Tibial nerve (tissue), 4 donors: ENCODE measurements around the gene TASOR2. TPM values are rescaled to one million over a fixed set of nuclear protein-coding genes. Genes with fewer than 3 reads are reported as not detected.

ENCODE experiments used
- DNase-seq, 2 donors: peaks; one replicate each; pipeline ENCODE4 v3.0.0-alpha.2; 2019; ENCODE audit warnings: low spot score in 2 of 2
- H3K27ac ChIP-seq, 4 donors: fragments of 200-600 bp; sonication (generic) in 3 of 4; one replicate each; pipeline ENCODE4 v1.5.1; 2017 to 2019; ENCODE audit warnings: mild to moderate bottlenecking in 1 of 4
- H3K27me3 ChIP-seq, 2 donors: fragments of 200-600 bp; sonication (generic) in 1 of 2; one replicate each; pipeline versions ENCODE4 v1.5.1 to v1.6.0; 2017 to 2019
- H3K36me3 ChIP-seq, 3 donors: fragments of 200-600 bp; sonication (generic); one replicate each; pipeline ENCODE4 v1.5.1; 2018 to 2019
- H3K4me1 ChIP-seq, 4 donors: fragments of 200-600 bp; sonication (generic) in 3 of 4; one replicate each; pipeline ENCODE4 v1.5.1; 2017 to 2019
- H3K4me3 ChIP-seq, 4 donors: fragments of 200-600 bp; sonication (generic) in 3 of 4; one replicate each; pipeline ENCODE4 v1.5.1; 2017 to 2019; ENCODE audit warnings: mild to moderate bottlenecking in 1 of 4, moderate library complexity in 1 of 4
- H3K9me3 ChIP-seq, 4 donors: fragments of 200-600 bp; sonication (generic) in 3 of 4; one replicate each; pipeline ENCODE4 v1.5.1; 2017 to 2019
- EP300 ChIP-seq, 2 donors: sonication (generic); formaldehyde crosslinking; IDR thresholded peaks; one replicate each; pipeline ENCODE4 v1.6.1; 2017; ENCODE audit warnings: antibody characterized with exemption in 2 of 2, mild to moderate bottlenecking in 1 of 2
- POLR2A ChIP-seq, 2 donors: fragments of 450-650 bp; IDR thresholded peaks; one replicate each; pipeline ENCODE4 v1.6.1; 2017; ENCODE audit warnings: antibody characterized with exemption in 2 of 2, mild to moderate bottlenecking in 2 of 2, moderate library complexity in 2 of 2
- WGBS, 2 donors: methylation state at CpG; one replicate each; pipeline ENCODE4 v1.1.5; 2018; 5-methylcytosine and 5-hydroxymethylcytosine counted together
- total RNA-seq, 4 donors: library from RNA; depleted of rRNA; stranded (reverse); fragments of >200 nt; gene quantifications; one replicate each; pipeline ENCODE4 v1.1.0, GENCODE V29; 2016
- TF ChIP-seq, protein P1 (sequence below), 5 experiments: fragments of 200-600 bp in 3 of 5; fragments of 450-650 bp in 2 of 5; sonication (generic) in 3 of 5; IDR thresholded peaks; one replicate each; pipeline ENCODE4 v1.5.1; 2016 to 2019; ENCODE audit warnings: antibody characterized with exemption in 5 of 5, mild to moderate bottlenecking in 3 of 5, moderate library complexity in 2 of 5

Gene TASOR2
- total RNA-seq, 4 donors from 2014 or later = 67.3 to 83.7 (median 79.6) TPM

DNA sequence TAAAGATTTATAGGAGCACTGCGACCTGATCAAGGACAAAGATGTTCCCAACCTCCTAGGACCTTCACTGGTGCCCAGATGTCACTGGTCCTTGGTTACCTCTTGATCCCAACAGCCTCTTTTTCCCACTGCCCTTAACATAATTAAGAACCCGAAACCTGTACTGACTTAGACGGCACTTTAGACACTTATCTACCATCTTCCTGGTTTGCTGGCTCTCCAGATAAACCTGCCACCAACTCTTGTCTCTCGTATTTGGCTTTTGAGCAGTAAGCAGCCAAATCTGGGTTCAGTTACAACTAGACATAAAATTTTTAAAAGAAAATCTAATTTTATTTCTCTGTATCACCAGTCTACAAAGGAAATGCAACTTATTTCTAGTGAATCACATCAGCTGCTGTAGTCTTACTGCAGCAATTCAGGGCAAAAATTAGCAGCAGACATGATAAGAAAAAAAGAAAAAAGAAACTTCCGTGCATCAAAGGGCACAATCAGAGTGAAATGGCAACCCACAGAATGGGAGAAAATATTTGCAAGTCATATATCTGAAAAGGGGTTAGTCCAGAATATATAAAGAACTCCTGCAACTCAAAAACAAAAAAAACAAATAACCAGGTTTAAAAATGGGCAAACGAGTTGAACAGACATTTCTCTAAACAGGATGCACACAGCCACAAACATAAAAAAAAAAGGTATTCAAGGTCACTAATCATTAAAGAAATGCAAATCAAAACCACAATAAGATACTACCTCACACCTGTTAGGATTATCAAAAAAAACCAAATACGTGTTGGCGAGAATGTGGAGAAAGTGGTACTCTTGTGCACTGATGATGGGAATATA is 27.7 kb upstream of the TASOR2 start:
- H3K36me3 ChIP-seq = peaks cover 0 to 17% (median 0%) of the 10 kb centered on the region in 3 donors
- TF ChIP-seq, protein P1, sequence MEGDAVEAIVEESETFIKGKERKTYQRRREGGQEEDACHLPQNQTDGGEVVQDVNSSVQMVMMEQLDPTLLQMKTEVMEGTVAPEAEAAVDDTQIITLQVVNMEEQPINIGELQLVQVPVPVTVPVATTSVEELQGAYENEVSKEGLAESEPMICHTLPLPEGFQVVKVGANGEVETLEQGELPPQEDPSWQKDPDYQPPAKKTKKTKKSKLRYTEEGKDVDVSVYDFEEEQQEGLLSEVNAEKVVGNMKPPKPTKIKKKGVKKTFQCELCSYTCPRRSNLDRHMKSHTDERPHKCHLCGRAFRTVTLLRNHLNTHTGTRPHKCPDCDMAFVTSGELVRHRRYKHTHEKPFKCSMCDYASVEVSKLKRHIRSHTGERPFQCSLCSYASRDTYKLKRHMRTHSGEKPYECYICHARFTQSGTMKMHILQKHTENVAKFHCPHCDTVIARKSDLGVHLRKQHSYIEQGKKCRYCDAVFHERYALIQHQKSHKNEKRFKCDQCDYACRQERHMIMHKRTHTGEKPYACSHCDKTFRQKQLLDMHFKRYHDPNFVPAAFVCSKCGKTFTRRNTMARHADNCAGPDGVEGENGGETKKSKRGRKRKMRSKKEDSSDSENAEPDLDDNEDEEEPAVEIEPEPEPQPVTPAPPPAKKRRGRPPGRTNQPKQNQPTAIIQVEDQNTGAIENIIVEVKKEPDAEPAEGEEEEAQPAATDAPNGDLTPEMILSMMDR (IDR thresholded peaks at IDR 0.05) = no peak
- TF ChIP-seq EP300 (IDR thresholded peaks at IDR 0.05) (no peak), POLR2A (IDR thresholded peaks at IDR 0.05) (no peak)
- H3K9me3 ChIP-seq = no peaks in the 10 kb centered on the region
- no peak overlapping the region for H3K4me3 ChIP-seq
- H3K27me3 ChIP-seq = no peaks in the 10 kb centered on the region
- 90% methylated on average over 8 of the region's 8 CpGs for WGBS, 2 donors
- no peak for DNase-seq
- peaks cover 0 to 43% (median 0%) of the 10 kb centered on the region in 4 donors for H3K4me1 ChIP-seq
- no peak overlapping the region for H3K27ac ChIP-seq

DNA sequence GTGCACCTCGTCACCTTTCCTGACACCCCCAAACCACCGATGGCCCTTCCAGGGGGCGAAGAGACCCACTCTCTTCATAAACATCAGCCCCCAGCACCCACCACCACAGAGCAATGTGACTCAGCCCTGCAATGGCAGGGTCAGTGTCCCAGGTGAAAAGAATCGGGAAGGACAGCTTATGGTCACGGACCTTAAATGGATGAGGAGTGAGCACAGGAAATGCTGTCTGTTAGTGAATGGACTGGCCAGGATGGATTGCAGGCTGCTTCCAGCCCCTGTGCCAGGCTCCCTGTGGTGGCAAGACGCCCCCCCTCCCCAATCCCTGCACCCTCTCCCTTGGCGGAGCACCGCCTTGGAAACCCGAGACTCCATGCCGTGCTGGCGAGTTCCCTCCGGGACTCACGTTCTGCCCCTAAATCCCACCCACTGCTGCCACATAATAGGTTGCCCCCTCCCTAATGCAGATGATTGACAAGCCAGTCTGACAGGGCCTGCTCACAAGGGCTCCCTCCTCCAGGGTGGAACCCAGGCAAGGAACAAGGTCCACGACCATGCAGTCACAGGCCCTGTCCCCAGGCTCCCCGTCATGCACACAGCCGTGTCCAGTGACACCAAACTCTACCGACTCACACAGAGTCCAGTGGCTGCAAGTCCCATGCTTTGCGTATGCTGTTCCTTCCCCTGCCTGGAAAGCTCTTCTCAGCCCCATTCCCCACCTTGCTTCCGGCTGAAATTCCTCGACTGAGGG is 25.6 kb upstream of the TASOR2 start:
- Histone ChIP-seq H3K27ac (no peak overlapping the region), H3K27me3 (no peaks in the 10 kb centered on the region), H3K9me3 (no peaks in the 10 kb centered on the region), H3K4me3 (no peak overlapping the region), H3K36me3 (peaks cover 0 to 9% (median 0%) of the 10 kb centered on the region in 3 donors), H3K4me1 (peaks cover 0 to 35% (median 0%) of the 10 kb centered on the region in 4 donors)
- WGBS, 2 donors = 71 to 82% methylated on average over 20 of the region's 20 CpGs
- TF ChIP-seq EP300 (IDR thresholded peaks at IDR 0.05) = no peak
- TF ChIP-seq, protein P1 (IDR thresholded peaks at IDR 0.05) = no peak
- no peak for TF ChIP-seq POLR2A (IDR thresholded peaks at IDR 0.05)
- DNase-seq = no peak

DNA sequence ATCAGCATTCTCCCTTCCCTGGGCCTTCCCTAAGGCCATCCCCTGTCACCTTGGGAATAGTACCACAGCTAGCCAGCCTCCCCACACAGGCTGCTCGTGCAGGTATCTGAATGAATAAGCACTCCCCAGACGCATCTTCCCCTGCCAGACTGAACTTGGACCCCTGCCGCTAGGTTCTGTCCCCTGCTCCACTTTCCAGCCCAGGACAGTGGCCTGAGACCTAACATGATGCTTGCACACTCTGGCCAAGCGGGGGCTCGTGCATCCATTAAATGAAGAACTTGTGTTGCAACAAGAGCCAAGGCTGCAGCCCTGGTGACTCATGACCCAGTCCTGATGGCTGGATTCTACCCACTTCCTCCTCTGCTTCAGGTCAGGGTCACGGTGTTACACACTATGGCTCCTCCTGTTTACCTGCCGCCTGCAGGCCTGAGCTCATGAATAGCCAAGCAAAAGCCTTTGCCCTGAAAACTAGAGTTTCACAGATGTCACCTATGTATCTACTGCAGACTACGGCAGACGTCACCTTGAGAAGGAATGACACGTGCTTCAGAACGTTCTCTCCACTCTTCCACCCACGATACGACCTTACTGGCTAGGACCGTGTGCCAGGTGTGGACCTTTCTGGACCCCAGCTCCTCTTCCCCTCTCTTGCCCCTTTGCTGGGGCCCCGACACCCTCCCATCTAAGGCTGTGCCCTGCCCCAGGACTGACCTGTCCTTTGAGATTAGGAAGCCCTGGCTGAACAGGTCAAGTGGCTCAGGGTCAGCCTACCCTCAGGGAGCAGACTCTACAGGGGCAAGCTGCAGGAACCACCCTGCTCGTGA is 24.7 kb upstream of the TASOR2 start:
- no peaks in the 10 kb centered on the region for H3K9me3 ChIP-seq
- H3K4me1 ChIP-seq = peaks cover 0 to 44% (median 0%) of the 10 kb centered on the region in 4 donors
- TF ChIP-seq, protein P1 (IDR thresholded peaks at IDR 0.05) = no peak
- no peak for TF ChIP-seq EP300 (IDR thresholded peaks at IDR 0.05)
- no peak for TF ChIP-seq POLR2A (IDR thresholded peaks at IDR 0.05)
- WGBS, 2 donors = 62 to 72% methylated on average over 16 of the region's 16 CpGs
- peaks cover 0 to 6% (median 0%) of the 10 kb centered on the region in 3 donors for H3K36me3 ChIP-seq
- no peak overlapping the region for H3K27ac ChIP-seq
- DNase-seq = peak in 1 of 2 donors; percentile 44
- H3K4me3 ChIP-seq = no peak overlapping the region
- no peaks in the 10 kb centered on the region for H3K27me3 ChIP-seq

DNA sequence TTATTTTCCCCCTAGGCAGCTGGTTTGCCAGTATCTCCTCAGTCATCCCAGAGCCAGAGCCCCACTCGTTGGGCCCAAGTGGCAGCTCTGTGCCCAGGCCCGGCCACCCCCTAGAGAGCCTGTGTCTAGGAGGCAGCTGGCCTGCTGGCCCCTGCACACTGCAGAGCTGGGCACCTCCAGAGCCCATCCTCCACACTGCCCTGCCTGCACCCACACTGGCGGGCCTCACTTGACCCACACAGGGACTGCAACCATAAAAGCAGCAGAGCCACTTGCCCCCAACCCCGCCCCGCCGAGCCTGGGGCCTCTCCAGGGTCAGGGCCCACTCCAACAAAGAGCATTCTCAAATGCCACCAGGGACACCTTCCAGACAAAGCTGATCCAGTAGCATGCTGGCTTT is 23.6 kb upstream of the TASOR2 start:
- no peak overlapping the region for H3K4me3 ChIP-seq
- H3K9me3 ChIP-seq = no peaks in the 10 kb centered on the region
- no peaks in the 10 kb centered on the region for H3K27me3 ChIP-seq
- no peak for DNase-seq
- H3K36me3 ChIP-seq = no peaks in the 10 kb centered on the region
- no peak overlapping the region for H3K27ac ChIP-seq
- no peak for TF ChIP-seq EP300 (IDR thresholded peaks at IDR 0.05)
- no peak for TF ChIP-seq POLR2A (IDR thresholded peaks at IDR 0.05)
- TF ChIP-seq, protein P1 (IDR thresholded peaks at IDR 0.05) = no peak
- peaks cover 0 to 50% (median 0%) of the 10 kb centered on the region in 4 donors for H3K4me1 ChIP-seq
- 68 to 76% methylated on average over 6 of the region's 6 CpGs for WGBS, 2 donors
